Measurements from ENCODE around the gene NKX2-1. TPM values are rescaled to one million over a fixed set of nuclear protein-coding genes. Genes with fewer than 3 reads are reported as not detected.

NKX2-1 gene
- total and polyA plus RNA-seq, 7 experiments from 2014 or later: not detected

GRCh38 chr14:36522347-36522971, 2.4 kb upstream of the NKX2-1 start:
- intact Hi-C loops (cut with micrococcal nuclease): loop anchor here in 1 of 2 donors (2.0 to 5.0 kb wide), 2 partner anchors 62 to 1075 kb away; partner anchors contain the start of genes FOXA1 and TTC6
- peaks cover 4 to 33% (median 29%) of the 10 kb centered on the region in 7 donors for H3K4me1 Mint-ChIP-seq
- H3K9me3 ChIP-seq (ENCODE audit: control insufficient read depth in 2 of 3, low read length in 3 of 3): no peaks in the 10 kb centered on the region
- H3K4me3 Mint-ChIP-seq: peak overlapping the region in 3 of 10 donors; percentile 21 to 52 (median 45)
- no peaks in the 10 kb centered on the region for H3K4me1 ChIP-seq (ENCODE audit: control insufficient read depth in 2 of 2, insufficient read depth in 2 of 2, low read length in 2 of 2)
- no peak for DNase-seq
- POLR2A ChIA-PET: no interaction called here
- peaks cover 0 to 7% (median 3%) of the 10 kb centered on the region in 5 donors for H3K36me3 Mint-ChIP-seq
- no peak for ATAC-seq
- H3K27ac ChIP-seq (ENCODE audit: low read depth, low read length): no peak overlapping the region
- peaks cover 6 to 16% of the 10 kb centered on the region in 2 donors for H3K27me3 ChIP-seq (ENCODE audit: control insufficient read depth in 2 of 2, insufficient read depth in 2 of 2, low read length in 2 of 2)
- H3K9me3 Mint-ChIP-seq: peaks cover 0 to 13% (median 3%) of the 10 kb centered on the region in 11 donors
- CTCF ChIA-PET: interaction anchor here (1.2 kb wide), 1 partner anchor 16 kb away, joined by 3 read pairs; no protein-coding TSS in a partner anchor
- H3K4me3 ChIP-seq (ENCODE audit: low read length): no peak overlapping the region
- no peaks in the 10 kb centered on the region for H3K36me3 ChIP-seq (ENCODE audit: control insufficient read depth in 2 of 3, insufficient read depth in 3 of 3, low read length in 3 of 3)
- H3K27ac Mint-ChIP-seq: peak overlapping the region in 1 of 9 donors; percentile 45
- peaks cover 56 to 78% (median 65%) of the 10 kb centered on the region in 5 donors for H3K27me3 Mint-ChIP-seq

GRCh38 chr14:36521598-36522345, 1.7 kb upstream of the NKX2-1 start:
- Histone ChIP-seq H3K36me3 (ENCODE audit: control insufficient read depth in 2 of 3, insufficient read depth in 3 of 3, low read length in 3 of 3) (no peaks in the 10 kb centered on the region), H3K4me3 (ENCODE audit: low read length) (no peak overlapping the region), H3K27ac (ENCODE audit: low read depth, low read length) (no peak overlapping the region), H3K9me3 (ENCODE audit: control insufficient read depth in 2 of 3, low read length in 3 of 3) (no peaks in the 10 kb centered on the region), H3K4me1 (ENCODE audit: control insufficient read depth in 2 of 2, insufficient read depth in 2 of 2, low read length in 2 of 2) (no peaks in the 10 kb centered on the region), H3K27me3 (ENCODE audit: control insufficient read depth in 2 of 2, insufficient read depth in 2 of 2, low read length in 2 of 2) (peaks cover 6 to 16% of the 10 kb centered on the region in 2 donors)
- H3K27me3 Mint-ChIP-seq: peaks cover 52 to 77% (median 60%) of the 10 kb centered on the region in 5 donors
- peaks cover 0 to 5% (median 2%) of the 10 kb centered on the region in 5 donors for H3K36me3 Mint-ChIP-seq
- peaks cover 4 to 34% (median 29%) of the 10 kb centered on the region in 7 donors for H3K4me1 Mint-ChIP-seq
- peaks cover 0 to 12% (median 2%) of the 10 kb centered on the region in 11 donors for H3K9me3 Mint-ChIP-seq
- POLR2A ChIA-PET: no interaction called here
- intact Hi-C loops (cut with micrococcal nuclease): loop anchor here in 1 of 2 donors (2.0 to 5.0 kb wide), 2 partner anchors 63 to 1076 kb away; partner anchors contain the start of genes FOXA1 and TTC6
- CTCF ChIA-PET: no interaction called here
- no peak for ATAC-seq
- peak overlapping the region in 1 of 9 donors; percentile 1 for H3K27ac Mint-ChIP-seq
- H3K4me3 Mint-ChIP-seq: peak overlapping the region in 9 of 10 donors; percentile 17 to 80 (median 45)
- no peak for DNase-seq

GRCh38 chr14:36520601-36521525, 831 bp upstream of the NKX2-1 start:
- no peaks in the 10 kb centered on the region for H3K9me3 ChIP-seq (ENCODE audit: control insufficient read depth in 2 of 3, low read length in 3 of 3)

GRCh38 chr14:36518586-36519430, 1.2 kb downstream of the NKX2-1 start:
- intact Hi-C loops (cut with micrococcal nuclease): loop anchor here in 1 of 2 donors (5.0 kb wide), 2 partner anchors 138 to 1068 kb away; no protein-coding TSS in a partner anchor
- POLR2A ChIA-PET: no interaction called here
- Histone ChIP-seq H3K4me3 (ENCODE audit: low read length) (no peak overlapping the region), H3K27ac (ENCODE audit: low read depth, low read length) (no peak overlapping the region), H3K4me1 (ENCODE audit: control insufficient read depth in 2 of 2, insufficient read depth in 2 of 2, low read length in 2 of 2) (no peaks in the 10 kb centered on the region), H3K9me3 (ENCODE audit: control insufficient read depth in 2 of 3, low read length in 3 of 3) (no peaks in the 10 kb centered on the region), H3K27me3 (ENCODE audit: control insufficient read depth in 2 of 2, insufficient read depth in 2 of 2, low read length in 2 of 2) (peaks cover 4 to 11% of the 10 kb centered on the region in 2 donors), H3K36me3 (ENCODE audit: control insufficient read depth in 2 of 3, insufficient read depth in 3 of 3, low read length in 3 of 3) (no peaks in the 10 kb centered on the region)
- Mint-ChIP-seq H3K9me3 (peaks cover 0 to 7% (median 0%) of the 10 kb centered on the region in 11 donors), H3K27ac (peak overlapping the region in 1 of 9 donors; percentile 71), H3K4me3 (peak overlapping the region in 8 of 10 donors; percentile 45 to 80 (median 70)), H3K36me3 (no peaks in the 10 kb centered on the region), H3K4me1 (peaks cover 4 to 34% (median 20%) of the 10 kb centered on the region in 7 donors), H3K27me3 (peaks cover 61 to 78% (median 66%) of the 10 kb centered on the region in 5 donors)
- no peak for DNase-seq
- CTCF ChIA-PET: no interaction called here
- no peak for ATAC-seq

More at GRCh38 chr14:36520601-36521525, 831 bp upstream of the NKX2-1 start:
- Histone ChIP-seq H3K27me3 (ENCODE audit: control insufficient read depth in 2 of 2, insufficient read depth in 2 of 2, low read length in 2 of 2) (peaks cover 6 to 16% of the 10 kb centered on the region in 2 donors), H3K4me1 (ENCODE audit: control insufficient read depth in 2 of 2, insufficient read depth in 2 of 2, low read length in 2 of 2) (no peaks in the 10 kb centered on the region), H3K27ac (ENCODE audit: low read depth, low read length) (no peak overlapping the region), H3K4me3 (ENCODE audit: low read length) (no peak overlapping the region), H3K36me3 (ENCODE audit: control insufficient read depth in 2 of 3, insufficient read depth in 3 of 3, low read length in 3 of 3) (no peaks in the 10 kb centered on the region)
- Mint-ChIP-seq H3K27ac (peak overlapping the region in 1 of 9 donors; percentile 18), H3K27me3 (peaks cover 52 to 77% (median 60%) of the 10 kb centered on the region in 5 donors), H3K9me3 (peaks cover 0 to 7% (median 0%) of the 10 kb centered on the region in 11 donors), H3K4me1 (peaks cover 4 to 34% (median 24%) of the 10 kb centered on the region in 7 donors), H3K36me3 (no peaks in the 10 kb centered on the region), H3K4me3 (peak overlapping the region in 8 of 10 donors; percentile 7 to 80 (median 50))
- ChIA-PET POLR2A (no interaction called here), CTCF (no interaction called here)
- DNase-seq (no peak), ATAC-seq (no peak)
- intact Hi-C loops (cut with micrococcal nuclease): loop anchor here in 1 of 2 donors (5.0 kb wide), 1 partner anchor 1076 kb away; the partner anchor contains the start of genes FOXA1 and TTC6

- H3K9me3 Mint-ChIP-seq: peaks cover 0 to 6% (median 0%) of the 10 kb centered on the region in 11 donors
- no peaks in the 10 kb centered on the region for H3K36me3 Mint-ChIP-seq
- no peaks in the 10 kb centered on the region for H3K9me3 ChIP-seq (ENCODE audit: control insufficient read depth in 2 of 3, low read length in 3 of 3)
- H3K27me3 ChIP-seq (ENCODE audit: control insufficient read depth in 2 of 2, insufficient read depth in 2 of 2, low read length in 2 of 2): peaks cover 0 to 7% of the 10 kb centered on the region in 2 donors
- no peaks in the 10 kb centered on the region for H3K36me3 ChIP-seq (ENCODE audit: control insufficient read depth in 2 of 3, insufficient read depth in 3 of 3, low read length in 3 of 3)
- intact Hi-C loops (cut with micrococcal nuclease): loop anchor here in 1 of 2 donors (5.0 kb wide), 2 partner anchors 139 to 1069 kb away; no protein-coding TSS in a partner anchor
- H3K4me3 ChIP-seq (ENCODE audit: low read length): no peak overlapping the region
- no peak for ATAC-seq
- no peak overlapping the region for H3K27ac Mint-ChIP-seq
- POLR2A ChIA-PET: no interaction called here
- H3K27ac ChIP-seq (ENCODE audit: low read depth, low read length): no peak overlapping the region
- CTCF ChIA-PET: no interaction called here
- DNase-seq: no peak
- H3K4me3 Mint-ChIP-seq: no peak overlapping the region
- H3K4me1 Mint-ChIP-seq: peaks cover 4 to 34% (median 20%) of the 10 kb centered on the region in 7 donors
- no peaks in the 10 kb centered on the region for H3K4me1 ChIP-seq (ENCODE audit: control insufficient read depth in 2 of 2, insufficient read depth in 2 of 2, low read length in 2 of 2)
- H3K27me3 Mint-ChIP-seq: peaks cover 59 to 78% (median 66%) of the 10 kb centered on the region in 5 donors
These were observed 1.9 kb downstream of the NKX2-1 start for GRCh38 chr14:36518031-36518585.
